ENCODE measurements around the gene SLC34A1. TPM values are rescaled to one million over a fixed set of nuclear protein-coding genes. Genes with fewer than 3 reads are reported as not detected.

The SLC34A1 gene
- polyA plus RNA-seq, 1 donor: not detected

DNA sequence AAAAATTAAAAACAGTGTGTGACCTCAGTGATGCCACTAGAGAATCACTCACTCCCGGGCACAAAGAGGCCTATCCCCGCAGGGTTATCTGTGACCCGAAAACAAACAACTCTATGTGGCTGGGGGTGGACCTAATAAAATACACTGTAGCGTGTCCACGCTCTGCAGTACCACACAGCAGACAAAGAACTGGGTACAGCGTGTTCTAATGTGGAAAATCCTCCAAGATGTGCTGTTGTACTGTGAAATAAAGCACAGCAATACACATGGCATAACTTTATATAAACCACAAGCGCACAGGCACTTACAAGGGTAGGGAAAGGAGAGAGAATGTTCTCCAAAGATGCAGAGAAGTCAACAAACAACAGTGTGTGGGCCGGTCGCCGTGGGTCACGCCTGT is 8.1 kb upstream of the SLC34A1 start:
- DNase-seq: no peak
- Histone ChIP-seq H3K4me3 (ENCODE audit: low read length) (no peak overlapping the region), H3K9me3 (ENCODE audit: control insufficient read depth, low read depth, low read length) (no peaks in the 10 kb centered on the region), H3K4me1 (ENCODE audit: control insufficient read depth, insufficient read depth, low read length) (peaks cover 21% of the 10 kb centered on the region), H3K27ac (ENCODE audit: low read length) (no peak overlapping the region), H3K27me3 (ENCODE audit: control insufficient read depth, insufficient read depth, low read length) (no peaks in the 10 kb centered on the region), H3K36me3 (ENCODE audit: control insufficient read depth, insufficient read depth, low read length) (peaks cover 4% of the 10 kb centered on the region)
- no CpG with 5 or more reads among the region's 11 CpGs for WGBS (ENCODE audit: insufficient coverage, low lambda C conversion rate)

DNA sequence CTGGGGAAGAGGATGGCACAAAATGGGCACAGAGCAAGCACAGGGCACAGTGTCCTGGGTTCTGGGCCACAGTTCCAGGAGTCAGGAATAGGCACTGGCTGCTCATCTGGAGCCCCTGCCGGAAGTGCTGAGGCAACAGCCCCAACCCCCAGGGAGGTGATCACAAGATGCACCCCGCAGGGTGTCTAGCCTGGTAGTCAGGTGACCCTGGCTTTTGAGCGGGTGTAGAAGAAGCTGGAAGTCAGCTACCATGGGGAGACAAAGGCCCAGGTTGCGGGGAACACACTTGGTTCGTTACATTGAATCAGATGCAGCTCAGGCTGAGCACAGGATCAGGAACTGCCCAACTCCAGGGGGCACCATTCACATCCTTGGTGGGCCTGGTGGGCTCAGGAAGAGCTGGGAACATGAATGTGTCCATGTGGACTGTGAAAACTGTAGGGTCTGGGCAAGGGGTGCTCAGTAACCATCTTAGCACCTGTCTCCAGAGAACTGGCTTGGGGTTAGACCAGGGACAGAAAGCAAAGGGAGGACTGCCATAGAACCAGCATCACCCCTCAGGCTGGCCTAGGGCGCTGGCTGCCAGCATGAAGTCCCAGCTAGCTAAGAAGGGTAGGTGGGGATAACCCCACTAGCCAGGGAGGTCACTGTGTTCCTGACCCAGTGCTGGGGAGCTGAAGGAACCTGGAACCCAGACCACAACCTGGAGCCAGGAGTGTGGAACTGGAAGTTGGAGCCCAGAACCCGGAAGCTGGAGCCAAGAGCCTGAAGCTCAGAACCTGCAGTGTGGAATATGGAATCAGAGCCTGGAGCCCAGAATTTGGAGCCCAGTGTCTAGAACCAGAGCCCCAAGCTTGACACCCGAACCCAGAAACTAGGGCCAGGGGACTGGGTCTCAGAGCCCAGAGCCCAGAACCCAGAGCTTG is 6.1 kb upstream of the SLC34A1 start:
- WGBS (ENCODE audit: insufficient coverage, low lambda C conversion rate): no CpG with 5 or more reads among the region's 8 CpGs
- no peaks in the 10 kb centered on the region for H3K36me3 ChIP-seq (ENCODE audit: control insufficient read depth, insufficient read depth, low read length)
- peaks cover 18% of the 10 kb centered on the region for H3K4me1 ChIP-seq (ENCODE audit: control insufficient read depth, insufficient read depth, low read length)
- no peaks in the 10 kb centered on the region for H3K9me3 ChIP-seq (ENCODE audit: control insufficient read depth, low read depth, low read length)
- H3K4me3 ChIP-seq (ENCODE audit: low read length): no peak overlapping the region
- peaks cover 2% of the 10 kb centered on the region for H3K27me3 ChIP-seq (ENCODE audit: control insufficient read depth, insufficient read depth, low read length)
- peak overlapping the region; percentile 84 for H3K27ac ChIP-seq (ENCODE audit: low read length)
- no peak for DNase-seq

DNA sequence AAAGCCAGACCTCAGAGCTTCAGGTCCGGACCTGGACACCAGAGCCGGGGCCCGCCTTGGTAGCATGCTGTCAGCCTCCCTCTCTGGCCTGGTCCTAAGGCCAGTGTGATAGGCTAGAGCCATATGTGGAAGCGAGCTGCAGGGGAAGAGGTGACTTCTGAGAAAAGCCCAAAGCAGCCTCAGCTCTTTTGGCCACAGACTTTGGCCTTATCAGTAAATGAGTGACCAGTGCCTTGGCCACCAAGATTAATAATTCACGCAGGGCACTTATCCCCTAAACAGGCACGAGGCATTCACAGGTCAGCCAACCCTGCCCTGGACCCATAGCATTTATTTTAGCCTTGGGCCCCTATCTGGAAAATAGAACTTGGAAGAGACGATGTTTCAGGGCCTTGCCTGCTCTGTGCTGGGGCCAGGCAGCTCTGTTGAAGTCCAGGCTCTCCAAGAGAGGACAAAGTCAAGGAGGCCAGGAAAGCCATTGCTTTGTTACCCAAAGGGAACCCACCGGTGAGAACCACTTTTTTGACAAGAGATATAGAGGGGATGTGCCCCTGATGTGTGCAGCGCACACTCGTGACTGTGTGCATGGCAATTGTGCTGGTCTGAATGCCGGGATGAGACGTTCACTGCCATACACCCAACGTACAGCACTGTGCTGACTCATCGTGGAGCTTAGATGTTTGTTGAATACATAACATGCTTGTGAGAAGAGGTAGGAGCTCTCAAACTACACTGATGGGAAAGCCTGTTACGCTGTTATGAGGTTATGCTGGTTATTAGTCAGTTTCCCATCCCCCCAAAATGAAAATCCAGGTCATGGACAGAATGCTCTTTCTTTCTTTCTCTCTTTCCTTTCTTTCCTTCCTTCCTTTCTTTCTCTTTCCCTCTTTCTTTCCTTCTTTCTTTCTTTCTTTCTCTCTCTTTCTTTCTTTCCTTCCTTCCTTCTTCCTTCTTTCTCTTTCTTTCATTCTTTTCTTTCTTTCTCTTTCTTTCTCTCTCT is 5.0 kb upstream of the SLC34A1 start:
- peak; percentile 61 to 65 for DNase-seq
- WGBS (ENCODE audit: insufficient coverage, low lambda C conversion rate): 100% methylated on average over 1 of the region's 15 CpGs

DNA sequence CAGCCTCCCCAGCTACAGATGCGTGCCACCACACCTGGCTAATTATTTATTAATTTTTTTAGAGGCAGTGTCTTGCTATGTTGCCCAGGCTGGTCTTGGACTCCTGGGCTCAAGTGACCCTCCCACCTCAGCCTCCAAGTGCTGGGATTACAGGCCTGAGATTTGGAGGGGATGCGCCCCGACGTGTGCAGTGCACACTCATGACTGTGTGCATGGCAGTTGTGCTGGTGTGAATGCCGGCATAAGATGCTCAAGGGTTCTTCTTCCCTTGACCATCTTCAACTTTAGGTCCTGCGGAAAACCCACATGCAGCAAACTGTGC is 3.5 kb upstream of the SLC34A1 start:
- no peaks in the 10 kb centered on the region for H3K9me3 ChIP-seq (ENCODE audit: control insufficient read depth, low read depth, low read length)
- no peak for DNase-seq
- H3K27ac ChIP-seq (ENCODE audit: low read length): no peak overlapping the region
- H3K36me3 ChIP-seq (ENCODE audit: control insufficient read depth, insufficient read depth, low read length): no peaks in the 10 kb centered on the region
- peaks cover 18% of the 10 kb centered on the region for H3K4me1 ChIP-seq (ENCODE audit: control insufficient read depth, insufficient read depth, low read length)
- no CpG with 5 or more reads among the region's 6 CpGs for WGBS (ENCODE audit: insufficient coverage, low lambda C conversion rate)
- no peak overlapping the region for H3K4me3 ChIP-seq (ENCODE audit: low read length)
- H3K27me3 ChIP-seq (ENCODE audit: control insufficient read depth, insufficient read depth, low read length): peaks cover 11% of the 10 kb centered on the region

More for the DNA sequence above, 5.0 kb upstream of the SLC34A1 start:
- Histone ChIP-seq H3K4me3 (ENCODE audit: low read length) (no peak overlapping the region), H3K36me3 (ENCODE audit: control insufficient read depth, insufficient read depth, low read length) (no peaks in the 10 kb centered on the region), H3K27ac (ENCODE audit: low read length) (peak overlapping the region; percentile 84), H3K4me1 (ENCODE audit: control insufficient read depth, insufficient read depth, low read length) (peaks cover 18% of the 10 kb centered on the region), H3K27me3 (ENCODE audit: control insufficient read depth, insufficient read depth, low read length) (peaks cover 9% of the 10 kb centered on the region), H3K9me3 (ENCODE audit: control insufficient read depth, low read depth, low read length) (no peaks in the 10 kb centered on the region)

DNA sequence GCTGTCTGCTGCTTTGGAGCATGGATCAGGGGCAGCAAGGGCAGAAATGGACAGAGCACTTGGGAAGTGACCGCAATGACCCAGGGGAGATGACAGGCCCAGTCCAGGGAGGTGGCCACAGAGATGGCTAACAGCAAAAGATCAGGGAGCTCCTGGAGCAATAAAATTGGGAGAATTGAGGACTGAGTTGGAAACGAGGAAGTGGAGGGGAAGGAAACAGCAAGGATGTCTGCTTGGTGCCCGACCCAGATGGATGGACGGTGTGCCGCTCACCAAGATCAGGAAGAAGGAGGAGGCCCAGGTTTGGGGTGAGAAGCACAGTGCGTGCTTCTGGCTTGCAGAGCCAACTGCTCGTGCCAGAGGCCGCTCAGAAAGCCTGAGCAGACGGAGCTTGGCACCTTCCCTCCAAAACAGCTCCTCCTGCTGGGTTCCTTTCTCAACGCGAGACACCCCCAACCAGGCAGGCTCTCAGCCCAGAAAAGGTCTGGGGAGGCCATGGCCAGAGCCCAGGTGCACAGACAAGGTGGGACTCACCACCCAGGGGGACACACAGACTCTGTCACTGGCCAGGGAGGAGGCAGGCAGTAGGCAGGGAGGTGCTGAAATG is 1.7 kb upstream of the SLC34A1 start:
- H3K27me3 ChIP-seq (ENCODE audit: control insufficient read depth, insufficient read depth, low read length): peaks cover 11% of the 10 kb centered on the region
- no peak overlapping the region for H3K27ac ChIP-seq (ENCODE audit: low read length)
- H3K4me1 ChIP-seq (ENCODE audit: control insufficient read depth, insufficient read depth, low read length): peaks cover 17% of the 10 kb centered on the region
- no CpG with 5 or more reads among the region's 11 CpGs for WGBS (ENCODE audit: insufficient coverage, low lambda C conversion rate)
- no peak overlapping the region for H3K4me3 ChIP-seq (ENCODE audit: low read length)
- no peak for DNase-seq
- H3K36me3 ChIP-seq (ENCODE audit: control insufficient read depth, insufficient read depth, low read length): no peaks in the 10 kb centered on the region
- H3K9me3 ChIP-seq (ENCODE audit: control insufficient read depth, low read depth, low read length): no peaks in the 10 kb centered on the region

DNA sequence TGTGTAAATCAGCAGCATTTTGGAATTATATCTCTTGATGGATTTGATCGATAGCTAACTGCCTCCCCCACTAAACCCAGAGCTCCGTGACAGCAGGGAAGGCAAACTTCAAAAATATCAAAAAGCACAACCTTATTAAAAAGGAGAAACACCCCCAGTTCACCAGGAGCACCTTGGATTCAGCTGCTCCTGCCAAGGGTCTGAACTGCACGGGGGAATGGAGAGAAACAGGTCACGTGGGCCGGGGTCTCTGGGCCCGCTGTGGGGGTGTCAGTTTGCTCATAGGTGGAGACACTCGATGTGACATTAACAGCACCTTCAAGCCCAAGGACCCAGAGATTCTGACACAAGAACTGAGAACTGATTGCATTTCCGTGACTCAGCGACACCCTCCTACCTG is 1.1 kb upstream of the SLC34A1 start:
- H3K27ac ChIP-seq (ENCODE audit: low read length): no peak overlapping the region
- H3K4me3 ChIP-seq (ENCODE audit: low read length): no peak overlapping the region
- no peaks in the 10 kb centered on the region for H3K9me3 ChIP-seq (ENCODE audit: control insufficient read depth, low read depth, low read length)
- H3K4me1 ChIP-seq (ENCODE audit: control insufficient read depth, insufficient read depth, low read length): peaks cover 11% of the 10 kb centered on the region
- H3K27me3 ChIP-seq (ENCODE audit: control insufficient read depth, insufficient read depth, low read length): peaks cover 11% of the 10 kb centered on the region
- H3K36me3 ChIP-seq (ENCODE audit: control insufficient read depth, insufficient read depth, low read length): no peaks in the 10 kb centered on the region
- no peak for DNase-seq
- no CpG with 5 or more reads among the region's 9 CpGs for WGBS (ENCODE audit: insufficient coverage, low lambda C conversion rate)

DNA sequence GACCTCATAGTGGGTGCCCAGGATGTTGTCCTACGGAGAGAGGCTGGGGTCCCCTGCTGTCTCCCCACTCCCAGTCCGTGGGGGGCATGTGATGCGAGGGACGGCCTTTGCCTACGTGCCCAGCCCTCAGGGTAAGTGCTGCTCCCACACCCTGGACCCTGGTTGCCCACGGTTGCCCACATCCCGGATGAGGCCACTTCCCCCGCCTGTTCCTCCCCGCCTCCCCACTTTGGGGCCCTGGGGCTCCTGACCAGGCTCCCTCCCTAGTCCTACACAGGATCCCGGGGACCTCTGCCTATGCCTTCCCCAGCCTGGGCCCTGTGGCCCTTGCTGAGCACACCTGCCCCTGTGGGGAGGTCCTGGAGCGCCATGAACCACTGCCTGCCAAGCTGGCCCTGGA is 1.5 kb downstream of the SLC34A1 start:
- peaks cover 14% of the 10 kb centered on the region for H3K27me3 ChIP-seq (ENCODE audit: control insufficient read depth, insufficient read depth, low read length)
- H3K36me3 ChIP-seq (ENCODE audit: control insufficient read depth, insufficient read depth, low read length): no peaks in the 10 kb centered on the region
- no peak for DNase-seq
- no CpG with 5 or more reads among the region's 11 CpGs for WGBS (ENCODE audit: insufficient coverage, low lambda C conversion rate)
- no peaks in the 10 kb centered on the region for H3K9me3 ChIP-seq (ENCODE audit: control insufficient read depth, low read depth, low read length)
- H3K27ac ChIP-seq (ENCODE audit: low read length): no peak overlapping the region
- peaks cover 6% of the 10 kb centered on the region for H3K4me1 ChIP-seq (ENCODE audit: control insufficient read depth, insufficient read depth, low read length)
- H3K4me3 ChIP-seq (ENCODE audit: low read length): no peak overlapping the region

DNA sequence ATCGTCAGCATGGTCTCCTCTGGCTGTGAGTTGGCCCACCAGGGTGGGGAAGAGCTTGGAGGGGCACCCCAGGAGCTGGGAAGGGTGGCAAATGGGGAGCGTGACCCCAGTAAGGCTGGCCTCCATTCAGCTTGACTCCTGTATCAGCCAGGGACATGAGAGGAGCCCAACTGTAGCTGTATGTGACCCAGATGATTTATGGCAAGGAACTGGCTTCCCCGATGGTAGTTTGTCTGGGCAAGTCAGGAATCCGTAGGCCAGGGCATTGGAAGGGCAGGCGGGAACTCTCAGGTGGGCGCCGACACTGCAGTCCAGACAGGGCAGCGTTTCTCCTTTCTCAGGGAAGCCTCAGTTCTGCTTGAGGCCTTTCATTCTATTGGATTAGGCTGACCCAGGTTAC is 2.3 kb downstream of the SLC34A1 start:
- Histone ChIP-seq H3K4me3 (ENCODE audit: low read length) (no peak overlapping the region), H3K9me3 (ENCODE audit: control insufficient read depth, low read depth, low read length) (no peaks in the 10 kb centered on the region), H3K4me1 (ENCODE audit: control insufficient read depth, insufficient read depth, low read length) (peaks cover 6% of the 10 kb centered on the region), H3K36me3 (ENCODE audit: control insufficient read depth, insufficient read depth, low read length) (no peaks in the 10 kb centered on the region), H3K27ac (ENCODE audit: low read length) (no peak overlapping the region), H3K27me3 (ENCODE audit: control insufficient read depth, insufficient read depth, low read length) (peaks cover 14% of the 10 kb centered on the region)
- DNase-seq: no peak
- WGBS (ENCODE audit: insufficient coverage, low lambda C conversion rate): 100% methylated on average over 1 of the region's 8 CpGs

DNA sequence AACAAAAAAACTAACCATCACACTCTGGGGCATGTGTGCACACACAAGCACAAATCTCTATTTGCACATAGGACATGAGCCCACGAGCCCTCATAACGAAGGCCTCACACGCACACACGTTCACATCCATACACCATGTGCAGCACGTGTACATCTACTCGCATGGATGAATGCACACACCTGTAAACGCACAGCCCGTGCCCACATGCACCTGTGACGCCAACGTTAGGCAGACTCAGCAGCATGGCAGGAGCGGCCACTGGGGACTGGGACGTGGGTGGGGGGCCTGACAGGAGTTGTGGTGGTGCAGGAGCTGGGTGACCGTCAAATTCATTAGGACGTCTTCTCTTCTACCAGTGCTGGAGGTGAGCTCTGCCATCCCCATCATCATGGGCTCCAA is 3.2 kb downstream of the SLC34A1 start:
- DNase-seq: no peak
- Histone ChIP-seq H3K36me3 (ENCODE audit: control insufficient read depth, insufficient read depth, low read length) (no peaks in the 10 kb centered on the region), H3K27me3 (ENCODE audit: control insufficient read depth, insufficient read depth, low read length) (peaks cover 12% of the 10 kb centered on the region), H3K4me3 (ENCODE audit: low read length) (no peak overlapping the region), H3K4me1 (ENCODE audit: control insufficient read depth, insufficient read depth, low read length) (peaks cover 6% of the 10 kb centered on the region), H3K9me3 (ENCODE audit: control insufficient read depth, low read depth, low read length) (no peaks in the 10 kb centered on the region), H3K27ac (ENCODE audit: low read length) (no peak overlapping the region)
- no CpG with 5 or more reads among the region's 14 CpGs for WGBS (ENCODE audit: insufficient coverage, low lambda C conversion rate)

DNA sequence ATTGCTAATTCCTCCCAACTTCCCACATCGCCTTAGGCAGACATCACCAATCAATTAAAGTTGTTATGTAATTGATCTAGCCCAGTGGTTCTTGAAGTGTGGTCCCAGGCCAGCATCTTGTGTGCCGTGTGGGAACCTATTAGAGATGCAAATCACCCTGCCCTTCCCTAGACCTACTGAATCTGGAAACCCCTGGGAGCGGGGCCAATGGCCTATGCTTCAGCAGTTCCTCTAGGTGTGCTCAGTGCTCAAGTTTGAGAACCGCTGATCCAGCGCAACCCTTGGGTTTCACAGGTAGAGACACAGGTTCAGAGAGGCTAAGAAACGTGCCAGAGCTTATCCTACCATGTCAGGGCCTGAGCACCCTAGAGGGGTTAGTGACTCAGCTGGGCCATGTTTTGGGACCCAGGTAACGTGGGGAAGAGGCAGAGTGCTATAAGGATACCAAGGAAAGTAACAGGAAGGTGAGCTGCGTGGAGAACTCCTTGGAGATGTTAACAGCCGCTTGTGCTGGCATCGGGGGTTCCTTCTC is 4.4 kb downstream of the SLC34A1 start:
- no peaks in the 10 kb centered on the region for H3K36me3 ChIP-seq (ENCODE audit: control insufficient read depth, insufficient read depth, low read length)
- no peak overlapping the region for H3K27ac ChIP-seq (ENCODE audit: low read length)
- no peak for DNase-seq
- H3K4me3 ChIP-seq (ENCODE audit: low read length): no peak overlapping the region
- no peaks in the 10 kb centered on the region for H3K9me3 ChIP-seq (ENCODE audit: control insufficient read depth, low read depth, low read length)
- WGBS (ENCODE audit: insufficient coverage, low lambda C conversion rate): no CpG with 5 or more reads among the region's 10 CpGs
- peaks cover 6% of the 10 kb centered on the region for H3K4me1 ChIP-seq (ENCODE audit: control insufficient read depth, insufficient read depth, low read length)
- H3K27me3 ChIP-seq (ENCODE audit: control insufficient read depth, insufficient read depth, low read length): peaks cover 10% of the 10 kb centered on the region
